ENCODE data around the gene GPC5. TPM values are rescaled to one million over a fixed set of nuclear protein-coding genes. Genes with fewer than 3 reads are reported as not detected.

GPC5 gene
- total and polyA plus RNA-seq, 3 donors from 2014 or later = 11.5 to 81.8 (median 52.1) TPM

GRCh38 chr13:91805605-91806004, 407.2 kb downstream of the GPC5 start:
- no peak for TF ChIP-seq CTCF (IDR thresholded peaks at IDR 0.05)
- no peak for TF ChIP-seq POLR2A (IDR thresholded peaks at IDR 0.05)
- intact Hi-C loops (cut with DNase I; ENCODE audit: low total_unique reads) = no loop called here
- no peak overlapping the region for H3K4me3 ChIP-seq
- H3K36me3 ChIP-seq (ENCODE audit: low read depth, missing control alignments) = no peaks in the 10 kb centered on the region
- DNase-seq = no peak
- no peaks in the 10 kb centered on the region for H3K9me3 ChIP-seq
- no peaks in the 10 kb centered on the region for H3K4me1 ChIP-seq
- H3K27ac ChIP-seq = no peak overlapping the region
- 64 to 68% methylated on average over 1 of the region's 1 CpG for WGBS, 2 donors
- H3K27me3 ChIP-seq = no peaks in the 10 kb centered on the region

GRCh38 chr13:91809161-91809560, 410.7 kb downstream of the GPC5 start:
- Histone ChIP-seq H3K27ac (no peak overlapping the region), H3K4me3 (no peak overlapping the region), H3K4me1 (no peaks in the 10 kb centered on the region), H3K36me3 (ENCODE audit: low read depth, missing control alignments) (no peaks in the 10 kb centered on the region), H3K9me3 (no peaks in the 10 kb centered on the region), H3K27me3 (no peaks in the 10 kb centered on the region)
- WGBS, 2 donors = 77 to 84% methylated on average over 2 of the region's 2 CpGs
- TF ChIP-seq CTCF (IDR thresholded peaks at IDR 0.05) = no peak
- TF ChIP-seq POLR2A (IDR thresholded peaks at IDR 0.05) = no peak
- DNase-seq = no peak
- intact Hi-C loops (cut with DNase I; ENCODE audit: low total_unique reads) = no loop called here

- no peak for DNase-seq
- TF ChIP-seq POLR2A (IDR thresholded peaks at IDR 0.05) = no peak
- no peak for TF ChIP-seq CTCF (IDR thresholded peaks at IDR 0.05)
- 49 to 51% methylated on average over 4 of the region's 4 CpGs for WGBS, 2 donors
- Histone ChIP-seq H3K27ac (no peak overlapping the region), H3K9me3 (no peaks in the 10 kb centered on the region), H3K4me3 (no peak overlapping the region), H3K27me3 (no peaks in the 10 kb centered on the region), H3K36me3 (ENCODE audit: low read depth, missing control alignments) (no peaks in the 10 kb centered on the region), H3K4me1 (no peaks in the 10 kb centered on the region)
- intact Hi-C loops (cut with DNase I; ENCODE audit: low total_unique reads) = no loop called here
Measured at GRCh38 chr13:91813253-91813652, 414.8 kb downstream of the GPC5 start.

- Histone ChIP-seq H3K36me3 (ENCODE audit: low read depth, missing control alignments) (no peaks in the 10 kb centered on the region), H3K27ac (no peak overlapping the region), H3K9me3 (no peaks in the 10 kb centered on the region), H3K4me1 (no peaks in the 10 kb centered on the region), H3K4me3 (no peak overlapping the region), H3K27me3 (no peaks in the 10 kb centered on the region)
- no peak for DNase-seq
- 51 to 57% methylated on average over 4 of the region's 4 CpGs for WGBS, 2 donors
- TF ChIP-seq CTCF (IDR thresholded peaks at IDR 0.05) (no peak), POLR2A (IDR thresholded peaks at IDR 0.05) (no peak)
- intact Hi-C loops (cut with DNase I; ENCODE audit: low total_unique reads) = no loop called here
Measured at GRCh38 chr13:91816263-91816807, 417.9 kb downstream of the GPC5 start.

- no peak for DNase-seq
Measured at GRCh38 chr13:91817250-91817649, 418.8 kb downstream of the GPC5 start.

More at GRCh38 chr13:91817250-91817649, 418.8 kb downstream of the GPC5 start:
- intact Hi-C loops (cut with DNase I; ENCODE audit: low total_unique reads) = no loop called here
- H3K9me3 ChIP-seq = no peaks in the 10 kb centered on the region
- TF ChIP-seq POLR2A (IDR thresholded peaks at IDR 0.05) = no peak
- TF ChIP-seq CTCF (IDR thresholded peaks at IDR 0.05) = no peak
- H3K27ac ChIP-seq = no peak overlapping the region
- 47 to 49% methylated on average over 5 of the region's 5 CpGs for WGBS, 2 donors
- no peaks in the 10 kb centered on the region for H3K36me3 ChIP-seq (ENCODE audit: low read depth, missing control alignments)
- H3K27me3 ChIP-seq = no peaks in the 10 kb centered on the region
- H3K4me3 ChIP-seq = no peak overlapping the region
- no peaks in the 10 kb centered on the region for H3K4me1 ChIP-seq

All from testis (tissue), 3 donors.